Lower leg skin (tissue), 3 donors: Measurements from ENCODE around the gene OSM.

ENCODE experiments used
- CTCF ChIP-seq, 3 donors: fragments of 450-650 bp; IDR thresholded peaks; one replicate each; pipeline ENCODE4 v1.5.1; 2016; ENCODE audit warnings: antibody characterized with exemption in 3 of 3, mild to moderate bottlenecking in 3 of 3, moderate library complexity in 2 of 3
- POLR2A ChIP-seq, 2 donors: fragments of 450-650 bp; IDR thresholded peaks; one replicate each; pipeline ENCODE4 v1.6.1; 2016 to 2017; ENCODE audit warnings: antibody characterized with exemption in 2 of 2, mild to moderate bottlenecking in 1 of 2, moderate library complexity in 1 of 2

- no peak for TF ChIP-seq CTCF (IDR thresholded peaks at IDR 0.05)
- TF ChIP-seq POLR2A (IDR thresholded peaks at IDR 0.05): no peak
These were observed 48.3 kb upstream of the OSM start for GRCh38 chr22:30314915-30315314.
